Dedifferentiated amniotic fluid mesenchymal stem cell (primary cell): Measurements from ENCODE around the gene BSN.

Experiments
- DNase-seq: peaks from one replicate; pipeline ENCODE4 v3.0.0-alpha.2; 2016; ENCODE audit errors: extremely low spot score

The BSN gene

GRCh38 chr3:49714728-49715550 is 160.7 kb downstream of the BSN start:
- no peak for DNase-seq

- no peak for DNase-seq
These were observed 161.4 kb downstream of the BSN start for GRCh38 chr3:49715611-49716121.

GRCh38 chr3:49716169-49716568 is 161.9 kb downstream of the BSN start:
- DNase-seq: no peak

GRCh38 chr3:49716691-49717210 is 162.5 kb downstream of the BSN start:
- no peak for DNase-seq

DNA sequence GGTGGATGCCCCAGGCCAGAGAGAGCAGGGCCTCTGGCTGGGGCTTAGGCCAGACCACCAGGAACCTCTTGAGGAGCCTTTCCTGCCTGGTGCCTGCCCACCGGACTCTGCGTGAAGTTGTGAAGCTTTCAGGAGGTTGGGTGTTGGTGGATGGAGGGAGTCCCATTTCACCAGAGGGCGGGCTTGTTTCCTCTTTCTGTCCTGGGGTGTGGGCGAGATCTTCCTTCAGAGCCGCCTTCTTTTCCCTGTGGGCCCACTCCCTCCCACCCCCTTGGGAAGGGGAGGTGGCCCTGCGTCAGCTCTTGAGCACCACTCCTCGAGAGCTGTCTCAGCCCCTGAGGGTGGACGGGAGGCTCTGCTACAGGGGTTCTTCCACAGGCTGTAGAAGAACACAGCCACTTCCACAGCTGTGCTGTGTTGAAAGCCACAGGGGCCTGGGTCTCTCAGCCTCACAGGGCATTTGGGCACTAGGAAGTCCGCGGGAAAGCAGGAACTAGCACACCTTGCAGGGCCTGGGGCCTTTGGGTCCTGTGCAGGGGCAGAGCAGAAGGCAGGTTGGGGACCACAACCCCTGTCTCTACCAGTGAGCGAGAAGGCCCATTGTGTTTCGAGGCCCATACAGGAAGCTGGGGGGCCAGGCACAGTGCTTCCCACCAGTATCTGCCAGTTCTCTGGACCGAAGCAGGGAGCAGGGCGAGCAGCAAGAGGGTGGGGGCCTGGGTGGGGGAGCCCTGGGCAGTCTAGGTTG is 163.1 kb downstream of the BSN start:
- no peak for DNase-seq

GRCh38 chr3:49717959-49718857 is 163.9 kb downstream of the BSN start:
- DNase-seq: no peak

- no peak for DNase-seq
These were observed 164.6 kb downstream of the BSN start for GRCh38 chr3:49718858-49719213.

GRCh38 chr3:49719214-49719884 is 165.1 kb downstream of the BSN start, which contains the start of gene AMIGO3:
Gene AMIGO3, minus strand, starts transcription at chr3:49719684. Its CDS starts 219 bp downstream, at chr3:49719465.
- DNase-seq: peak; percentile 91
